ENCODE measurements around the gene FTHL17.

DNA sequence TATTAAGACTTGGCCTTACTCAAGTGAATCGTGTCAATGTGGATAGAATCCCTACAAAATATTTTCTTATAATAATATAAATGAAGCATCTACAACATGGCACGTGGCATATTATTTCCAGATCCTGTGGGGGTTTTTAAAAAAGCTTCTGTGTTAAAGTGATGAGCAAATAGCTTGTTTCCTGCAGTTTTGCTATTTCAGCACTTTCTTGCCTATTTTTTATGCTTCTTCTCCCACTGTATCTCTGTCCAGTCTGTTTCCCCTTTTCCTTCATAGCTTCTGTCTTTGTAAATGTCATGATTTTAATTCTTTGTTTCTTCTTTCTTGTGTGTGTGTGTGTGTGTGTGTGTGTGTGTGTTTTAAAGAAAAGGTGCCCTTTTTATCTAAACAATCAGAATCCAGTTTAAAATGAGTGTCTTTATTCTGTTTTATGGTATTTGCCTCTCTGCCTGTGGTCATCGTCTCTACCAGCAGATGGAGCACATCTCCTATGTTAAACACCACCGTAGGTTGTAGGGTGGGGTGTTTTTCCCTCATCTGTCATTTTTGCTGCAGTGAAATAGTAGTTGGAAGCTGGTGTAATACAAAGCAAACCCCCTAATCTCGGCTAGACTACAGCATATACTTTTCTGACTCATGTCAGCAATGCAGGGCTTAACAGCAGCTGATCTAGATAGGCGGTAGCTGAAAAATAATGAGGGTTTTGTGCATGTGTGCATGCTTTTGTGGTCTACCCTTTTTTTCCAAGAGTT, 33.1 kb downstream of the FTHL17 start:
- TF ChIP-seq, protein P1, sequence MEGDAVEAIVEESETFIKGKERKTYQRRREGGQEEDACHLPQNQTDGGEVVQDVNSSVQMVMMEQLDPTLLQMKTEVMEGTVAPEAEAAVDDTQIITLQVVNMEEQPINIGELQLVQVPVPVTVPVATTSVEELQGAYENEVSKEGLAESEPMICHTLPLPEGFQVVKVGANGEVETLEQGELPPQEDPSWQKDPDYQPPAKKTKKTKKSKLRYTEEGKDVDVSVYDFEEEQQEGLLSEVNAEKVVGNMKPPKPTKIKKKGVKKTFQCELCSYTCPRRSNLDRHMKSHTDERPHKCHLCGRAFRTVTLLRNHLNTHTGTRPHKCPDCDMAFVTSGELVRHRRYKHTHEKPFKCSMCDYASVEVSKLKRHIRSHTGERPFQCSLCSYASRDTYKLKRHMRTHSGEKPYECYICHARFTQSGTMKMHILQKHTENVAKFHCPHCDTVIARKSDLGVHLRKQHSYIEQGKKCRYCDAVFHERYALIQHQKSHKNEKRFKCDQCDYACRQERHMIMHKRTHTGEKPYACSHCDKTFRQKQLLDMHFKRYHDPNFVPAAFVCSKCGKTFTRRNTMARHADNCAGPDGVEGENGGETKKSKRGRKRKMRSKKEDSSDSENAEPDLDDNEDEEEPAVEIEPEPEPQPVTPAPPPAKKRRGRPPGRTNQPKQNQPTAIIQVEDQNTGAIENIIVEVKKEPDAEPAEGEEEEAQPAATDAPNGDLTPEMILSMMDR (IDR thresholded peaks at IDR 0.05; ENCODE audit: borderline replicate concordance, extremely low read depth, low read length, poor library complexity, severe bottlenecking): peak; percentile 69
- TF ChIP-seq EZH2 (IDR thresholded peaks at IDR 0.05; ENCODE audit: borderline replicate concordance, low read depth, low read length, severe bottlenecking): no peak

Measured in DND-41 (cell line).